NCI-H2029 (cell line): ENCODE results near the gene IFT27.

ENCODE experiments used
- DNase-seq: peaks from one replicate; lab custom pipeline; 2025; lab: John Stamatoyannopoulos, UW

Gene IFT27

GRCh38 chr22:36797374-36797773 is 21.5 kb upstream of the IFT27 start:
- no peak for DNase-seq

- DNase-seq, result no peak
Measured at GRCh38 chr22:36796552-36797175, 20.7 kb upstream of the IFT27 start.

GRCh38 chr22:36795633-36796032 is 19.7 kb upstream of the IFT27 start:
- DNase-seq, result peak; percentile 14

GRCh38 chr22:36790648-36791047 is 14.7 kb upstream of the IFT27 start:
- DNase-seq, result no peak

GRCh38 chr22:36787204-36787988 is 11.5 kb upstream of the IFT27 start:
- no peak for DNase-seq

GRCh38 chr22:36783743-36784142 is 7.8 kb upstream of the IFT27 start:
- DNase-seq, result no peak

- peak; percentile 35 for DNase-seq
Measured at GRCh38 chr22:36781656-36782627, 6.0 kb upstream of the IFT27 start.

- no peak for DNase-seq
Measured at GRCh38 chr22:36778020-36778419, 2.1 kb upstream of the IFT27 start.

- DNase-seq, result no peak
Measured at GRCh38 chr22:36776722-36777121, 803 bp upstream of the IFT27 start.

GRCh38 chr22:36775586-36775963 is 344 bp downstream of the IFT27 start:
- DNase-seq, result peak; percentile 16

GRCh38 chr22:36773935-36774334 is 2.0 kb downstream of the IFT27 start:
- no peak for DNase-seq

- DNase-seq, result no peak
Measured at GRCh38 chr22:36772451-36772850, 3.5 kb downstream of the IFT27 start.

- no peak for DNase-seq
Measured at GRCh38 chr22:36771356-36772063, 4.4 kb downstream of the IFT27 start.

GRCh38 chr22:36770513-36771231 is 5.2 kb downstream of the IFT27 start:
- DNase-seq, result no peak

- no peak for DNase-seq
Measured at GRCh38 chr22:36769541-36770512, 6.1 kb downstream of the IFT27 start.

- no peak for DNase-seq
Measured at GRCh38 chr22:36768616-36769015, 7.3 kb downstream of the IFT27 start.

- DNase-seq, result no peak
Measured at GRCh38 chr22:36768141-36768540, 7.8 kb downstream of the IFT27 start.

GRCh38 chr22:36767035-36767775 is 8.7 kb downstream of the IFT27 start:
- no peak for DNase-seq

- DNase-seq, result no peak
Measured at GRCh38 chr22:36765943-36766450, 9.9 kb downstream of the IFT27 start.
